ENCODE measurements around the gene GPC1. TPM values are rescaled to one million over a fixed set of nuclear protein-coding genes. Genes with fewer than 3 reads are reported as not detected.

Gene GPC1
- total and polyA plus RNA-seq, 10 of the 15 experiments (the other 5 are each of a cell fraction or from before 2014, with no cell fraction given) = 0.06 to 0.77 (median 0.23) TPM; not detected in 3

GRCh38 chr2:240393831-240394410, 41.5 kb upstream of the GPC1 start:
- CTCF ChIA-PET = no interaction called here
- FAIRE-seq (no peak), DNase-seq (ENCODE audit: low read depth, low spot score) (no peak), ATAC-seq (no peak)
- H2AFZ ChIP-seq (ENCODE audit: control insufficient read depth, low read depth, low read length) = no peak overlapping the region
- SMC1A ChIA-PET (ENCODE audit: uncharacterized antibody, unreplicated experiment) = no interaction called here
- no peak for TF ChIP-seq NKRF (conservative IDR thresholded peaks at IDR 0.05)
- TF ChIP-seq GABPA (IDR thresholded peaks at IDR 0.05; ENCODE audit: low read depth) = no peak
- no peak for TF ChIP-seq CREM (IDR thresholded peaks at IDR 0.05; ENCODE audit: low read depth)
- no peak for TF ChIP-seq E2F8 (IDR thresholded peaks at IDR 0.05; ENCODE audit: low read depth, partially characterized antibody)
- no peak for TF ChIP-seq KAT2A (conservative IDR thresholded peaks at IDR 0.05; ENCODE audit: control insufficient read depth, low read depth, low read length)
- TF ChIP-seq SIN3A (IDR thresholded peaks at IDR 0.05; ENCODE audit: low read depth, low read length) = no peak
- TF ChIP-seq BHLHE40 (IDR thresholded peaks at IDR 0.05; ENCODE audit: borderline replicate concordance in 1 of 2, low read depth in 2 of 2, low read length in 1 of 2) = no peak
- TF ChIP-seq MEF2B (IDR thresholded peaks at IDR 0.05; ENCODE audit: partially characterized antibody, poor library complexity, severe bottlenecking) = no peak
- TF ChIP-seq SP1 (IDR thresholded peaks at IDR 0.05; ENCODE audit: low read depth, low read length) = no peak
- TF ChIP-seq NR2F1 (conservative IDR thresholded peaks at IDR 0.05) = no peak
- TF ChIP-seq WRNIP1 (IDR thresholded peaks at IDR 0.05; ENCODE audit: borderline replicate concordance, low read depth, low read length) = no peak
- TF ChIP-seq DPF2 (IDR thresholded peaks at IDR 0.05) = no peak
- no peak for TF ChIP-seq ZNF274 (IDR thresholded peaks at IDR 0.05; ENCODE audit: insufficient read depth, insufficient read length)
- TF ChIP-seq MYB (IDR thresholded peaks at IDR 0.05; ENCODE audit: borderline replicate concordance, low read depth, low read length) = no peak
- TF ChIP-seq ZBTB33 (IDR thresholded peaks at IDR 0.05) = no peak
- TF ChIP-seq ELK1 (IDR thresholded peaks at IDR 0.05; ENCODE audit: low read depth, low read length) = no peak
- no peak for TF ChIP-seq ASH2L (IDR thresholded peaks at IDR 0.05; ENCODE audit: borderline replicate concordance, low read depth)
- H3K4me3 ChIP-seq = no peak overlapping the region
- RAD21 ChIA-PET (ENCODE audit: unreplicated experiment) = no interaction called here
- no peaks in the 10 kb centered on the region for H3K79me2 ChIP-seq (ENCODE audit: control insufficient read depth, insufficient read depth, low read length)
- peaks cover 0 to 2% of the 10 kb centered on the region in 2 experiments; a peak in 2 of 4 replicates for H3K27me3 ChIP-seq (replicated peaks in 1 of 2; ENCODE audit: control insufficient read depth in 2 of 2, insufficient read depth in 2 of 2, low read length in 1 of 2)
- H3K36me3 ChIP-seq (ENCODE audit: control insufficient read depth in 2 of 2, insufficient read depth in 2 of 2, low read length in 1 of 2) = no peaks in the 10 kb centered on the region
- H3K9ac ChIP-seq (ENCODE audit: control insufficient read depth, insufficient read depth, low read length) = no peak overlapping the region
- POLR2A ChIA-PET = interaction anchor here (0.7 kb wide), 1 partner anchor 320 kb away, joined by 5 read pairs; no protein-coding TSS in a partner anchor
- no peaks in the 10 kb centered on the region for H3K4me1 ChIP-seq (ENCODE audit: control insufficient read depth, insufficient read depth, low read length)
- intact Hi-C loops (cut with micrococcal nuclease; ENCODE audit: unreplicated experiment) (no loop called here), in situ Hi-C loops (cut with MboI) (no loop called here)
- H3K9me3 ChIP-seq (replicated peaks; ENCODE audit: control insufficient read depth, insufficient read depth, low read length) = no peaks in the 10 kb centered on the region
- BruUV-seq (replicated peaks) = no TSS peak
- H3K27ac ChIP-seq (ENCODE audit: control insufficient read depth, insufficient read depth) = no peak overlapping the region
- no peaks in the 10 kb centered on the region for H4K20me1 ChIP-seq (ENCODE audit: control insufficient read depth, insufficient read depth)
- H3K4me2 ChIP-seq (ENCODE audit: control insufficient read depth, insufficient read depth) = no peak overlapping the region
- 34% methylated on average over 21 of the region's 21 CpGs for WGBS (ENCODE audit: insufficient coverage, insufficient replicate concordance, low lambda C conversion rate, missing lambda C conversion rate)
